K562 (cell line): ENCODE results near the gene MED12. TPM values are rescaled to one million over a fixed set of nuclear protein-coding genes. Genes with fewer than 3 reads are reported as not detected.
A peak's percentile ranks its signal among the peaks of the same experiment; 100 is the strongest.

Source experiments
- ARID2 ChIP-seq: fragments of 450-650 bp; IDR thresholded peaks from 2 replicates; pipeline ENCODE4 v1.6.1; 2017; ENCODE audit warnings: antibody characterized with exemption, mild to moderate bottlenecking
- ARID3A ChIP-seq: IDR thresholded peaks from 2 replicates; pipeline ENCODE4 v1.6.1; 2012; ENCODE audit warnings: low read depth, low read length, improper control_type of control experiment, borderline replicate concordance
- BACH1 ChIP-seq: fragments of 200-800 bp; sonication (Bioruptor generic); IDR thresholded peaks from 2 replicates; pipeline ENCODE4 v1.6.1; 2016; ENCODE audit warnings: missing genetic modification characterization, missing compliant biosample characterization
- BHLHE40 ChIP-seq: IDR thresholded peaks from 2 replicates; pipeline ENCODE4 v1.6.1; 2011; ENCODE audit warnings: low read length, improper control_type of control experiment
- CC2D1A ChIP-seq: fragments of 450-650 bp; IDR thresholded peaks from 2 replicates; pipeline ENCODE4 v1.6.1; 2017; ENCODE audit warnings: mild to moderate bottlenecking
- FOXA1 ChIP-seq: fragments of 450-650 bp; IDR thresholded peaks from 2 replicates; pipeline ENCODE4 v1.6.1; 2016; ENCODE audit warnings: mild to moderate bottlenecking, borderline replicate concordance
- FOXJ2 ChIP-seq: fragments of 200-800 bp; sonication (Bioruptor generic); IDR thresholded peaks from 2 replicates; pipeline ENCODE4 v1.6.1; 2016; ENCODE audit warnings: missing genetic modification characterization, missing compliant biosample characterization
- HEY1 ChIP-seq: fragments of 250-450 bp; sonication (Bioruptor Pico); IDR thresholded peaks from 2 replicates; pipeline ENCODE4 v1.5.0; 2020; ENCODE audit warnings: mild to moderate bottlenecking, moderate library complexity, borderline replicate concordance
- MAFG ChIP-seq: fragments of 450-650 bp; conservative IDR thresholded peaks from 2 replicates; pipeline ENCODE4 v1.6.1; 2016; ENCODE audit warnings: missing genetic modification characterization, missing compliant biosample characterization
- RAD21 ChIP-seq, 2 experiments: fragments of 250-450 bp in 1 of 2; fragments of 450-650 bp in 1 of 2; sonication (Bioruptor Pico) in 1 of 2; formaldehyde crosslinking in 1 of 2; IDR thresholded peaks in 1 of 2; conservative IDR thresholded peaks in 1 of 2; 2 replicates each; pipeline versions ENCODE4 v1.4.0 to v1.8.0; 2020 to 2022; ENCODE audit warnings: mild to moderate bottlenecking in 2 of 2, moderate library complexity in 1 of 2
- SAFB2 ChIP-seq: fragments of 200-400 bp; formaldehyde crosslinking; IDR thresholded peaks from 2 replicates; pipeline ENCODE4 v1.6.1; 2018; ENCODE audit warnings: borderline replicate concordance, low read length, low read depth, moderate library complexity; ENCODE audit not compliant: severe bottlenecking
- SIRT6 ChIP-seq: IDR thresholded peaks from one replicate; pipeline ENCODE4 v1.6.1; 2012; ENCODE audit warnings: low read depth, mild to moderate bottlenecking, control low read depth, inconsistent platforms, low read length, moderate library complexity
- SMARCB1 ChIP-seq: IDR thresholded peaks from 2 replicates; pipeline ENCODE4 v1.6.1; 2011; ENCODE audit warnings: improper control_type of control experiment, low read depth; ENCODE audit not compliant: insufficient read length
- TCF15 ChIP-seq: fragments of 250-450 bp; sonication (Bioruptor Pico); IDR thresholded peaks from 2 replicates; pipeline ENCODE4 v1.8.0; 2022; ENCODE audit warnings: moderate library complexity, mild to moderate bottlenecking, inconsistent platforms
- TFAP4 ChIP-seq: sonication (generic); formaldehyde crosslinking; IDR thresholded peaks from 2 replicates; pipeline ENCODE4 v1.8.0; 2022; ENCODE audit warnings: missing genetic modification reagents, mild to moderate bottlenecking, moderate library complexity, borderline replicate concordance
- TRIM28 ChIP-seq: fragments of 450-650 bp; IDR thresholded peaks from 2 replicates; pipeline ENCODE4 v1.6.1; 2017
- ZBTB11 ChIP-seq, 3 experiments: fragments of 200-800 bp in 1 of 3; fragments of 250-450 bp in 1 of 3; fragments of 450-650 bp in 1 of 3; sonication (Bioruptor Pico) in 1 of 3; sonication (Bioruptor generic) in 1 of 3; formaldehyde crosslinking in 1 of 3; IDR thresholded peaks; 2 replicates each; pipeline versions ENCODE4 v1.6.1 to v1.8.0; 2016 to 2022; ENCODE audit warnings: mild to moderate bottlenecking in 2 of 3, missing genetic modification characterization in 2 of 3, missing compliant biosample characterization in 1 of 3, moderate library complexity in 1 of 3
- ZNF263 ChIP-seq: sonication (generic); formaldehyde crosslinking; IDR thresholded peaks from 2 replicates; pipeline ENCODE4 v1.8.0; 2022; ENCODE audit warnings: mild to moderate bottlenecking, missing genetic modification reagents, borderline replicate concordance
- ZNF431 ChIP-seq: sonication (generic); formaldehyde crosslinking; IDR thresholded peaks from 2 replicates; pipeline ENCODE4 v1.8.0; 2022; ENCODE audit warnings: mild to moderate bottlenecking, missing genetic modification reagents
- ZNF699 ChIP-seq: fragments of 250-450 bp; sonication (Bioruptor Pico); IDR thresholded peaks from 2 replicates; pipeline ENCODE4 v1.8.0; 2021; ENCODE audit warnings: mild to moderate bottlenecking, moderate library complexity; ENCODE audit not compliant: insufficient replicate concordance
- ZNF740 ChIP-seq, 3 experiments: fragments of 200-800 bp in 1 of 3; sonication (Bioruptor generic) in 1 of 3; sonication (generic) in 1 of 3; formaldehyde crosslinking in 1 of 3; IDR thresholded peaks; 2 replicates each; pipeline versions ENCODE4 v1.6.1 to v1.8.0; 2016 to 2022; ENCODE audit warnings: mild to moderate bottlenecking in 2 of 3, missing compliant biosample characterization in 2 of 3, missing genetic modification characterization in 2 of 3, missing genetic modification reagents in 1 of 3
- polyA plus RNA-seq, 8 experiments: library from polyadenylated mRNA; depleted of rRNA in 4 of 8; stranded (reverse) in 5 of 8; unstranded in 3 of 8; fragments of >200 nt; fragmentation: Nextera tagmentation in 2 of 8; fragmentation: Illumina TruSeq in 1 of 8; extraction: Ambion mirVana in 2 of 8; extraction: Trizol in 1 of 8; gene quantifications; 2 replicates each; pipeline versions ENCODE4 v1.2.1 to v1.2.3, GENCODE V29; 2011 to 2014; ENCODE audit warnings: inconsistent platforms in 1 of 8, missing spikeins in 1 of 8
- total RNA-seq, 7 experiments: library from RNA; depleted of rRNA in 6 of 7; stranded (reverse); fragments of >200 nt in 6 of 7; fragmentation: Illumina TruSeq in 2 of 7; extraction: Trizol in 2 of 7; gene quantifications; 2 replicates each; pipeline versions ENCODE4 v1.2.1 to v1.2.3, GENCODE V29; 2011 to 2021; ENCODE audit warnings: low replicate concordance in 1 of 7

MED12 gene
- total and polyA plus RNA-seq, 9 of the 15 experiments (the other 6 are each of a cell fraction or from before 2014, with no cell fraction given), result 1.6 to 49.7 (median 8.6) TPM

GRCh38 chrX:71181558-71181909 is 63.1 kb downstream of the MED12 start (continued):
- TF ChIP-seq ZBTB11 (CRISPR knock-in tag; IDR thresholded peaks at IDR 0.05), result no peak
- no peak for TF ChIP-seq FOXA1
- no peak for TF ChIP-seq ZNF431 (CRISPR knock-in tag)
- no peak for TF ChIP-seq ZNF699 (CRISPR knock-in tag)
- no peak for TF ChIP-seq ARID2
- no peak for TF ChIP-seq MAFG (tag)
- TF ChIP-seq ZNF740 (CRISPR knock-in tag; IDR thresholded peaks at IDR 0.05), result no peak
- TF ChIP-seq ZNF740 (tag; IDR thresholded peaks at IDR 0.05), result 0 out of 4 replicates have a peak, but pooled peaks of 1 of the 2 experiments have one; percentile 11
- no peak for TF ChIP-seq CC2D1A
- TF ChIP-seq ARID3A, result no peak
- TF ChIP-seq ZNF263, result no peak
- TF ChIP-seq BACH1 (tag), result no peak
- TF ChIP-seq FOXJ2 (tag), result peak; percentile 59; the same call in 1 of the 2 replicates
- TF ChIP-seq TFAP4, result no peak
- no peak for TF ChIP-seq SMARCB1
- TF ChIP-seq BHLHE40, result peak; percentile 55; the same call in 1 of the 2 replicates
- TF ChIP-seq HEY1 (CRISPR knock-in tag), result no peak
- TF ChIP-seq RAD21 (CRISPR knock-in tag; conservative IDR thresholded peaks at IDR 0.05 in 1 of 2, IDR thresholded peaks at IDR 0.05 in 1 of 2), result no peak
- no peak for TF ChIP-seq TCF15
- TF ChIP-seq SIRT6, result no peak
- no peak for TF ChIP-seq SAFB2
- TF ChIP-seq TRIM28, result 0 out of 2 replicates have a peak, but pooled peaks have one; percentile 18
